Esophagus (tissue), 2 donors: ENCODE measurements around the gene FBXW4. TPM values are rescaled to one million over a fixed set of nuclear protein-coding genes. Genes with fewer than 3 reads are reported as not detected.

ENCODE experiments used
- H3K27ac ChIP-seq, 2 donors: one replicate each; pipeline ENCODE4 v1.5.1; 2013; ENCODE audit warnings: low read depth in 2 of 2, mild to moderate bottlenecking in 2 of 2, inconsistent platforms in 1 of 2, low read length in 1 of 2, moderate library complexity in 1 of 2
- H3K27me3 ChIP-seq, 2 donors: one replicate each; pipeline ENCODE4 v1.6.1; 2013; ENCODE audit warnings: low read length in 2 of 2, control low read depth in 1 of 2, mild to moderate bottlenecking in 1 of 2; ENCODE audit not compliant: insufficient read depth in 2 of 2, control insufficient read depth in 1 of 2
- H3K36me3 ChIP-seq, 2 donors: one replicate each; pipeline ENCODE4 v1.6.1; 2013; ENCODE audit warnings: low read length in 1 of 2; ENCODE audit not compliant: control insufficient read depth in 2 of 2, insufficient read depth in 2 of 2
- H3K4me1 ChIP-seq, 2 donors: one replicate each; pipeline ENCODE4 v1.6.1; 2013; ENCODE audit warnings: low read length in 1 of 2; ENCODE audit not compliant: control insufficient read depth in 2 of 2, insufficient read depth in 2 of 2
- H3K4me3 ChIP-seq, 2 donors: one replicate each; pipeline ENCODE4 v1.5.1; 2013; ENCODE audit warnings: low read length in 2 of 2, mild to moderate bottlenecking in 2 of 2, low read depth in 1 of 2, moderate library complexity in 1 of 2
- H3K9me3 ChIP-seq, 2 donors: one replicate each; pipeline ENCODE4 v1.6.1; 2013; ENCODE audit warnings: mild to moderate bottlenecking in 2 of 2, low read depth in 1 of 2, low read length in 1 of 2, moderate library complexity in 1 of 2; ENCODE audit not compliant: control insufficient read depth in 2 of 2, insufficient read depth in 1 of 2
- WGBS, 2 donors: extraction: QIAGEN DNeasy Blood & Tissue Kit; methylation state at CpG; one replicate each; pipeline ENCODE4 v1.1.7; 2013; 5-methylcytosine and 5-hydroxymethylcytosine counted together
- polyA plus RNA-seq, 2 donors: library from polyadenylated mRNA; stranded (reverse); fragments of 200-250 nt; gene quantifications; one replicate each; pipeline ENCODE4 v1.2.3, GENCODE V29; 2013
- donor health status: healthy with polysubstance abuse.
- donor health status: Bipolar disorder and iron deficiency.

FBXW4 gene
- polyA plus RNA-seq, 2 donors: 27.0 to 31.1 TPM

- 83 to 85% methylated on average over 10 of the region's 10 CpGs for WGBS, 2 donors
Observed at GRCh38 chr10:101580486-101581399, 114.2 kb downstream of the FBXW4 start.

GRCh38 chr10:101579516-101579870 is 115.5 kb downstream of the FBXW4 start:
- Histone ChIP-seq H3K4me1 (peaks cover 0 to 1% of the 10 kb centered on the region in 2 donors), H3K36me3 (peaks cover 6 to 32% of the 10 kb centered on the region in 2 donors), H3K4me3 (no peak overlapping the region), H3K9me3 (no peaks in the 10 kb centered on the region), H3K27me3 (no peaks in the 10 kb centered on the region), H3K27ac (no peak overlapping the region)
- 91 to 98% methylated on average over 11 to 12 of the region's 12 CpGs for WGBS, 2 donors

More at GRCh38 chr10:101580486-101581399, 114.2 kb downstream of the FBXW4 start:
- Histone ChIP-seq H3K4me1 (no peaks in the 10 kb centered on the region), H3K36me3 (peaks cover 6 to 34% of the 10 kb centered on the region in 2 donors), H3K27ac (no peak overlapping the region), H3K4me3 (no peak overlapping the region), H3K9me3 (no peaks in the 10 kb centered on the region), H3K27me3 (no peaks in the 10 kb centered on the region)

- Histone ChIP-seq H3K27ac (no peak overlapping the region), H3K36me3 (peaks cover 6 to 30% of the 10 kb centered on the region in 2 donors), H3K9me3 (no peaks in the 10 kb centered on the region), H3K27me3 (no peaks in the 10 kb centered on the region), H3K4me3 (no peak overlapping the region), H3K4me1 (peaks cover 0 to 1% of the 10 kb centered on the region in 2 donors)
- WGBS, 2 donors: 89 to 90% methylated on average over 13 of the region's 13 CpGs
Observed at GRCh38 chr10:101578803-101579515, 116.0 kb downstream of the FBXW4 start.

- Histone ChIP-seq H3K4me1 (peaks cover 0 to 1% of the 10 kb centered on the region in 2 donors), H3K27ac (no peak overlapping the region), H3K4me3 (no peak overlapping the region), H3K9me3 (no peaks in the 10 kb centered on the region), H3K36me3 (peaks cover 2 to 25% of the 10 kb centered on the region in 2 donors), H3K27me3 (no peaks in the 10 kb centered on the region)
- 87 to 94% methylated on average over 5 of the region's 5 CpGs for WGBS, 2 donors
Observed at GRCh38 chr10:101578192-101578591, 116.8 kb downstream of the FBXW4 start.

GRCh38 chr10:101577121-101577871 is 117.7 kb downstream of the FBXW4 start:
- peaks cover 0 to 18% of the 10 kb centered on the region in 2 donors for H3K36me3 ChIP-seq
- WGBS, 2 donors: 89 to 92% methylated on average over 7 of the region's 7 CpGs

GRCh38 chr10:101576211-101576863 is 118.6 kb downstream of the FBXW4 start:
- H3K4me1 ChIP-seq: peaks cover 0 to 1% of the 10 kb centered on the region in 2 donors
- peaks cover 0 to 18% of the 10 kb centered on the region in 2 donors for H3K36me3 ChIP-seq
- H3K4me3 ChIP-seq: no peak overlapping the region
- H3K9me3 ChIP-seq: peaks cover 0 to 5% of the 10 kb centered on the region in 2 donors
- no peaks in the 10 kb centered on the region for H3K27me3 ChIP-seq
- H3K27ac ChIP-seq: no peak overlapping the region
- 81 to 86% methylated on average over 7 of the region's 7 CpGs for WGBS, 2 donors

More at GRCh38 chr10:101577121-101577871, 117.7 kb downstream of the FBXW4 start:
- no peak overlapping the region for H3K27ac ChIP-seq
- H3K27me3 ChIP-seq: no peaks in the 10 kb centered on the region
- H3K4me1 ChIP-seq: peaks cover 0 to 1% of the 10 kb centered on the region in 2 donors
- H3K4me3 ChIP-seq: no peak overlapping the region
- peaks cover 0 to 5% of the 10 kb centered on the region in 2 donors for H3K9me3 ChIP-seq

- WGBS, 2 donors: 83% methylated on average over 7 of the region's 7 CpGs
- H3K36me3 ChIP-seq: peaks cover 0 to 18% of the 10 kb centered on the region in 2 donors
- no peaks in the 10 kb centered on the region for H3K27me3 ChIP-seq
- no peak overlapping the region for H3K27ac ChIP-seq
- H3K4me1 ChIP-seq: peaks cover 0 to 7% of the 10 kb centered on the region in 2 donors
- H3K9me3 ChIP-seq: peaks cover 0 to 5% of the 10 kb centered on the region in 2 donors
- no peak overlapping the region for H3K4me3 ChIP-seq
Observed at GRCh38 chr10:101575580-101576210, 119.3 kb downstream of the FBXW4 start.

GRCh38 chr10:101575091-101575490 is 119.9 kb downstream of the FBXW4 start:
- Histone ChIP-seq H3K36me3 (peaks cover 0 to 15% of the 10 kb centered on the region in 2 donors), H3K4me1 (peaks cover 0 to 11% of the 10 kb centered on the region in 2 donors), H3K27ac (no peak overlapping the region), H3K9me3 (peaks cover 0 to 5% of the 10 kb centered on the region in 2 donors), H3K4me3 (no peak overlapping the region), H3K27me3 (no peaks in the 10 kb centered on the region)
- WGBS, 2 donors: 77 to 86% methylated on average over 3 of the region's 3 CpGs
